ENCODE data around the gene ECE2. TPM values are rescaled to one million over a fixed set of nuclear protein-coding genes. Genes with fewer than 3 reads are reported as not detected.

Gene ECE2
- polyA plus RNA-seq, 2 of the 4 experiments (the other 2 are of a cell fraction), result not detected

DNA sequence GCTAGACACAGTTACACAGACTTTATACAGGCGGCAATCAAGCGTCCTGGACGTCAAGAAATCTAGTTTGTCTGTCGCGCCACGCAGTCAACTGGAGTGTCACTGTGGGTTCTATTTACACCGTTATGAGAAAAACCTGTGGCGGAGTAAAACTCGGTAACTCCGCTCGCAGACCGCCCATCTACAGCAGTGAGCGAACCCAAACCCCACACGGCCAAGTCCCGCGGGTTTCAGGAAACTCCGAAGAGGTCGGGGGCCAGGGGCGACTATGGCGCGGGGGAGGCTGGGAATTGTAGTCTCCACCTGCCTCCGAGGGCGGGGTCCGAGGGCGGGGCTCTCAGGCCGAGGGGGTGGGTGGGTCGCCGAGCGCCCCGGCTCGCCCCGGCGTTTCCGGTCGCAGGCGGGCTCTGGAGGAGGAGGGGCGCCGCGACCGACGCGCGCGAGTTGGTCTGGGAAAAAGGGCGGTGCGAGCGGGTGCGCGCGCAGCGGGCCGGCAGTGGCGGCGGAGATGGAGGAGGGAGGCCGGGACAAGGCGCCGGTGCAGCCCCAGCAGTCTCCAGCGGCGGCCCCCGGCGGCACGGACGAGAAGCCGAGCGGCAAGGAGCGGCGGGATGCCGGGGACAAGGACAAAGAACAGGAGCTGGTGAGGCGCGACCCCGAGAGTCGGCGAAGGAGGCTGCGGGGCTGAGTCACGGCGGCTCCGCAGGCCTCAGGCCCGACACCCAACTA is 23.1 kb downstream of the ECE2 start, which contains the start of gene PSMD2 (continued):
- no peak for TF ChIP-seq SREBF2 (IDR thresholded peaks at IDR 0.05)
- TF ChIP-seq NPAS2 (CRISPR knock-in tag; IDR thresholded peaks at IDR 0.05; ENCODE audit: borderline replicate concordance), result no peak
- TF ChIP-seq CEBPB (IDR thresholded peaks at IDR 0.05), result no peak

DNA sequence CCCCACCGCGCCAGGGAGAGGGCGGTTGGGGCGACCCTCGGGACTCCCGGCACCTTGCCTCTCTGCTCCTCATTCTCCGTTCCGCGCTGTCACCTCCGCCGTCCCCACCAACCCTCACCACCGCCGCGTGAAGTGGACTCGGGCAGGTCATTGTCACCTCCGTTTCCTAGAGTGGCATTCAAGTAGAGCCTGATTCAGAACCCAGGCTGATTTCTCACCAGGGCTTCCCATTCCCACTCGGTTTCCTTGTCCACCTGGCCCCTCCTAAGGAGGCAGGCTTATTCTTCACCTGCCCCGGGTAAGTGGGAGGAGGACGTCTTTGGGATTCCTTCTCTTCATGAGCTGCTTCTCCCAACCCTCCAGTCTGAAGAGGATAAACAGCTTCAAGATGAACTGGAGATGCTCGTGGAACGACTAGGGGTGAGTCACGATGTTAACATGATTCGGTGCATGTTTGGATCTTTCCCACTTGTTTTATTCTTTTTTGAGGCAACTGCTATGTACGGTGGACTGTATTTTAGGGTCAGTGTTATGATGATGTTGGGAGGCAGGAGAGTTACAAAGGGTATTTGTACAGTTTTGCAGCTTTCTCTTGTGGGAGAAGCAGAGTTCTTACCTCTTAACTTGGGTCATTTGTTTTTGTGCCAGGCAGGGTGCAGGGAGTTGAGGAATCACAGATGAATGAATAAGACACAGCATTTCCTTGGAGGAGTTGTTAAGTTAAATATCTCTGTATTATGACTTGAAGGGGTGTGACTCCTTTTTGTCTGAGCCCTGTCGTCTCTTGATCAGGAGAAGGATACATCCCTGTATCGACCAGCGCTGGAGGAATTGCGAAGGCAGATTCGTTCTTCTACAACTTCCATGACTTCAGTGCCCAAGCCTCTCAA is 23.9 kb downstream of the ECE2 start:
- ATAC-seq, result peak; percentile 17 to 20; a peak in 4 of 6 replicates
- no peak for DNase-seq (ENCODE audit: low read depth in 1 of 2, low spot score in 1 of 2)
- Histone ChIP-seq H3K4me1 (peaks cover 9% of the 10 kb centered on the region; the same call in 2 of the 3 replicates), H3K27ac (peak overlapping the region; percentile 89 to 94), H3K4me3 (peak overlapping the region; percentile 83), H3K4me2 (peak overlapping the region; percentile 96), H3K9me3 (no peaks in the 10 kb centered on the region)
- FAIRE-seq, result no peak
- TF ChIP-seq KDM5A (IDR thresholded peaks at IDR 0.05) (0 out of 2 replicates have a peak, but pooled peaks have one; percentile 20), FOSL2 (IDR thresholded peaks at IDR 0.05) (no peak), FOSL2 (CRISPR knock-in tag; IDR thresholded peaks at IDR 0.05) (0 out of 2 replicates have a peak, but pooled peaks have one; percentile 4), RARB (CRISPR knock-in tag; IDR thresholded peaks at IDR 0.05) (no peak), CHD4 (IDR thresholded peaks at IDR 0.05; ENCODE audit: borderline replicate concordance) (no peak), RFX5 (IDR thresholded peaks at IDR 0.05) (no peak), ESRRA (IDR thresholded peaks at IDR 0.05; ENCODE audit: borderline replicate concordance, low read length) (no peak), EHMT2 (IDR thresholded peaks at IDR 0.05; ENCODE audit: low read depth) (no peak)
- TF ChIP-seq, protein P1, sequence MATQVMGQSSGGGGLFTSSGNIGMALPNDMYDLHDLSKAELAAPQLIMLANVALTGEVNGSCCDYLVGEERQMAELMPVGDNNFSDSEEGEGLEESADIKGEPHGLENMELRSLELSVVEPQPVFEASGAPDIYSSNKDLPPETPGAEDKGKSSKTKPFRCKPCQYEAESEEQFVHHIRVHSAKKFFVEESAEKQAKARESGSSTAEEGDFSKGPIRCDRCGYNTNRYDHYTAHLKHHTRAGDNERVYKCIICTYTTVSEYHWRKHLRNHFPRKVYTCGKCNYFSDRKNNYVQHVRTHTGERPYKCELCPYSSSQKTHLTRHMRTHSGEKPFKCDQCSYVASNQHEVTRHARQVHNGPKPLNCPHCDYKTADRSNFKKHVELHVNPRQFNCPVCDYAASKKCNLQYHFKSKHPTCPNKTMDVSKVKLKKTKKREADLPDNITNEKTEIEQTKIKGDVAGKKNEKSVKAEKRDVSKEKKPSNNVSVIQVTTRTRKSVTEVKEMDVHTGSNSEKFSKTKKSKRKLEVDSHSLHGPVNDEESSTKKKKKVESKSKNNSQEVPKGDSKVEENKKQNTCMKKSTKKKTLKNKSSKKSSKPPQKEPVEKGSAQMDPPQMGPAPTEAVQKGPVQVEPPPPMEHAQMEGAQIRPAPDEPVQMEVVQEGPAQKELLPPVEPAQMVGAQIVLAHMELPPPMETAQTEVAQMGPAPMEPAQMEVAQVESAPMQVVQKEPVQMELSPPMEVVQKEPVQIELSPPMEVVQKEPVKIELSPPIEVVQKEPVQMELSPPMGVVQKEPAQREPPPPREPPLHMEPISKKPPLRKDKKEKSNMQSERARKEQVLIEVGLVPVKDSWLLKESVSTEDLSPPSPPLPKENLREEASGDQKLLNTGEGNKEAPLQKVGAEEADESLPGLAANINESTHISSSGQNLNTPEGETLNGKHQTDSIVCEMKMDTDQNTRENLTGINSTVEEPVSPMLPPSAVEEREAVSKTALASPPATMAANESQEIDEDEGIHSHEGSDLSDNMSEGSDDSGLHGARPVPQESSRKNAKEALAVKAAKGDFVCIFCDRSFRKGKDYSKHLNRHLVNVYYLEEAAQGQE (IDR thresholded peaks at IDR 0.05), result no peak
- ChIA-PET POLR2A (no interaction called here), CTCF (interaction anchor here (1.0 to 1.6 kb wide), 2 partner anchors 12 to 55 kb away, joined by 3 to 5 read pairs; no protein-coding TSS in a partner anchor)
- WGBS (ENCODE audit: missing lambda C conversion rate), result 7% methylated on average over 26 of the region's 29 CpGs

DNA sequence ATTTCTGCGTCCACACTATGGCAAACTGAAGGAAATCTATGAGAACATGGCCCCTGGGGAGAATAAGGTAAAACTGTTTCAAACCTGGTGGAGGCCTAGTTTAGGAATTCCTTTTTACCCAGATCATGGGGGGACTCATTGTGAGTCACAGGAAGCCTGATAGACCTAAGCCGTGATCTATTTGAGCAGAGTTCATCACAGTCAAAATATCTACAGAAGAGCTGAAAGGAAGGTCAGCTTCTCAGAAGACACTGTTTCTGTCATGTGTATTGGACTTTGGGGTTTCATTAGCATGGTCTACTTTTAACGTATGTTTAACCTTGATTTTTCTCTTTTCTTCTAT is 24.5 kb downstream of the ECE2 start:
- 33% methylated on average over 3 of the region's 3 CpGs for WGBS (ENCODE audit: missing lambda C conversion rate)
- Histone ChIP-seq H3K4me3 (peak overlapping the region; percentile 83), H3K4me2 (peak overlapping the region; percentile 96), H3K4me1 (peaks cover 9% of the 10 kb centered on the region; the same call in 2 of the 3 replicates), H3K27ac (peak overlapping the region; percentile 89 to 94; a peak in 4 of 6 replicates), H3K9me3 (no peaks in the 10 kb centered on the region)
- ChIA-PET CTCF (interaction anchor here (1.2 to 1.6 kb wide), 2 partner anchors 11 to 59 kb away, joined by 3 to 5 read pairs; no protein-coding TSS in a partner anchor), POLR2A (no interaction called here)
- DNase-seq (ENCODE audit: low read depth in 1 of 2, low spot score in 1 of 2), result no peak
- TF ChIP-seq ZNF302 (CRISPR knock-in tag; IDR thresholded peaks at IDR 0.05) (no peak), ZSCAN20 (CRISPR knock-in tag; IDR thresholded peaks at IDR 0.05) (no peak), ESRRA (IDR thresholded peaks at IDR 0.05; ENCODE audit: borderline replicate concordance, low read length) (no peak), HOXB5 (CRISPR knock-in tag; IDR thresholded peaks at IDR 0.05) (no peak), CHD4 (IDR thresholded peaks at IDR 0.05; ENCODE audit: borderline replicate concordance) (no peak), ZFP36 (IDR thresholded peaks at IDR 0.05; ENCODE audit: borderline replicate concordance, partially characterized antibody) (no peak), HOXB13 (CRISPR knock-in tag; IDR thresholded peaks at IDR 0.05; ENCODE audit: low read depth) (no peak), HEYL (CRISPR knock-in tag; IDR thresholded peaks at IDR 0.05) (no peak), MAZ (IDR thresholded peaks at IDR 0.05; ENCODE audit: borderline replicate concordance, low read depth, low read length) (no peak), PHF8 (IDR thresholded peaks at IDR 0.05; ENCODE audit: borderline replicate concordance, low read depth) (no peak), EHF (CRISPR knock-in tag; IDR thresholded peaks at IDR 0.05) (no peak), JUNB (IDR thresholded peaks at IDR 0.05) (no peak)
- TF ChIP-seq, protein P2, sequence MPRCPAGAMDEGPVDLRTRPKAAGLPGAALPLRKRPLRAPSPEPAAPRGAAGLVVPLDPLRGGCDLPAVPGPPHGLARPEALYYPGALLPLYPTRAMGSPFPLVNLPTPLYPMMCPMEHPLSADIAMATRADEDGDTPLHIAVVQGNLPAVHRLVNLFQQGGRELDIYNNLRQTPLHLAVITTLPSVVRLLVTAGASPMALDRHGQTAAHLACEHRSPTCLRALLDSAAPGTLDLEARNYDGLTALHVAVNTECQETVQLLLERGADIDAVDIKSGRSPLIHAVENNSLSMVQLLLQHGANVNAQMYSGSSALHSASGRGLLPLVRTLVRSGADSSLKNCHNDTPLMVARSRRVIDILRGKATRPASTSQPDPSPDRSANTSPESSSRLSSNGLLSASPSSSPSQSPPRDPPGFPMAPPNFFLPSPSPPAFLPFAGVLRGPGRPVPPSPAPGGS (IDR thresholded peaks at IDR 0.05), result no peak
- TF ChIP-seq, protein P3, sequence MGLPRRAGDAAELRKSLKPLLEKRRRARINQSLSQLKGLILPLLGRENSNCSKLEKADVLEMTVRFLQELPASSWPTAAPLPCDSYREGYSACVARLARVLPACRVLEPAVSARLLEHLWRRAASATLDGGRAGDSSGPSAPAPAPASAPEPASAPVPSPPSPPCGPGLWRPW (IDR thresholded peaks at IDR 0.05), result no peak
- TF ChIP-seq, protein P4, sequence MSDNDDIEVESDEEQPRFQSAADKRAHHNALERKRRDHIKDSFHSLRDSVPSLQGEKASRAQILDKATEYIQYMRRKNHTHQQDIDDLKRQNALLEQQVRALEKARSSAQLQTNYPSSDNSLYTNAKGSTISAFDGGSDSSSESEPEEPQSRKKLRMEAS (IDR thresholded peaks at IDR 0.05), result no peak
- TF ChIP-seq, protein P5, sequence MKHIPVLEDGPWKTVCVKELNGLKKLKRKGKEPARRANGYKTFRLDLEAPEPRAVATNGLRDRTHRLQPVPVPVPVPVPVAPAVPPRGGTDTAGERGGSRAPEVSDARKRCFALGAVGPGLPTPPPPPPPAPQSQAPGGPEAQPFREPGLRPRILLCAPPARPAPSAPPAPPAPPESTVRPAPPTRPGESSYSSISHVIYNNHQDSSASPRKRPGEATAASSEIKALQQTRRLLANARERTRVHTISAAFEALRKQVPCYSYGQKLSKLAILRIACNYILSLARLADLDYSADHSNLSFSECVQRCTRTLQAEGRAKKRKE (CRISPR knock-in tag; IDR thresholded peaks at IDR 0.05; ENCODE audit: low read depth), result no peak
- FAIRE-seq, result no peak
- ATAC-seq, result no peak

All from A549 (cell line).